Hypothalamus (tissue), 51 donors: ENCODE measurements around the gene PPP1R9A.
A peak's percentile ranks its signal among the peaks of the same experiment; 100 is the strongest.

Experiments
- DNase-seq, 51 donors: peaks; one replicate each; lab custom pipeline; 2025; lab: John Stamatoyannopoulos, UW

PPP1R9A gene

DNA sequence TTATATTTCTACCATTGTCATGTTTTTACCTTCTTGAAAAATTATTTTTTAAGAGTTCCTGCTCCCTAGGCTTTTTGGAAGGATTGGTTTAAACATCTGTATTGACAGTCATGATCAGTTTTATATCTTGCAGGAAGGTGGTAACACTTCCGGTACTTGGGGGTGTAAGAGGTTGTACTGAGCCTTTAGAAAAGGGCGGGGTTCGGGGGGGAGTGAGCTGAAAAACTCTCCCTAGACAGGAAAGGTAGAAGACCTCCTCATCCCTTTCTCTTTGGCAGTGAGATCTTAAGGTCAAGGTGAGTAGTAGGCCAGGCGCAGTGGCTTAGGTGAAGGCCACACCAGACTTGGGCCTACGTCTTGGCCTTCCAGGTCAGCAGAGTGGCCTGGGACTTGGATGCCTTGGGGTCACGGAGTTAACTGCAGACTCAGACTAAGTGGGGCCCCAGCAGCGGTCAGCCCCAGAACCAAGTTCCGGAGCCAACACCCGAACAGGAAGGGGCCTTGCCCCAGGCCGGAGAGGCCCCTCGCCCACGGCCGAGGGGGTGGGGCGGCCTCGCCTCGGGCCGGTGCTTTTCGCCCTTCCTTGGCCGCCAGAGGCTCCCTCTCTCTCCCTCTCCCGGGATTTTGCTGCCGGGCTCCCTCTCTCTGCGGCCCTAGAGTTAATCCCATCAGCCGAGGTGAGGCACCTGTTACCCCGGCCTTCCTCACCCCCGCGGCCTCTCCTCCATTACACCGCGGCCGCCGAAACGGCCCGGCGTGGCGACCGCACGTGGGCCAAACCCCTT is at the start of gene PPP1R9A:
Gene PPP1R9A (plus strand): TSS at position 569 of the 785 bp plus-strand sequence. CDS start 2,520 bp downstream, outside the sequence.
- peak in 42 of 51 donors; percentile 9 to 78 (median 38) for DNase-seq

DNA sequence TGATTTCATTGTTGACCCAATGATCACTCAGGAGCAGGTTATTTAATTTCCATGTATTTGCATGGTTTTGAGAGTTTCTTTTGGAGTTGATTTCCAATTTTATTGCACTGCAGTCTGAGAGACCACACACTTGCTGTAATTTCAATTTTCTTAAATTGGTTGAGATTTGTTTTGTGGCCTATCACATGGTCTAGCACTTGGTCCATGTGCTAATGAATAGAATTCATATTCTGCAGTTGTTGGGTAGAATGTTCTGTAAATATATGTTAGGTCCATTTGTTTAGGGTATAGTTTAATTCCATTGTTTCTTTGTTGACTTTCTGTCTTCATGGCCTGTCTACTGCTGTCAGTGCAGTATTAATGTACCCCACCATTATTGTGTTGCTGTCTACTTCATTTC is 36.3 kb upstream of the PPP1R9A start:
- no peak for DNase-seq

DNA sequence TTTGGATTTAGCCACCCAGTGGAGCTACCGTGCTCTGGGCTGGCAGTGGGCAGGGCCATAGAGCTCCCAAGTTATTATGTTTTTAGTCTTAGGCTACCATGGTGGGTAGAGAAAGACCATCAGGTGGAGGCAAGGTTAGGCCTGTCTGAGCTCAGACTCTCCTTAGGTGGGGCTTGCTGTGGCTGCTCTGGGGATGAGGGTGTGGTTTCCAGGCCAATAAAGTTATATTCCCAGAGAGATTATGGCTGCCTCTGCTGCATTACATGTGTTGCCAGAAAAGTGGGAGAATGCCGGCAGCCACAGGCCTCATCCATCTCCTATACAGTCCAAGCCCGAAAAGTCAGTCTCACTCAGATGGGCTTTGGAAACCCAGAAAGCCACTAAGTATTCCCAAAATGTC is 34.2 kb upstream of the PPP1R9A start:
- DNase-seq = no peak

DNA sequence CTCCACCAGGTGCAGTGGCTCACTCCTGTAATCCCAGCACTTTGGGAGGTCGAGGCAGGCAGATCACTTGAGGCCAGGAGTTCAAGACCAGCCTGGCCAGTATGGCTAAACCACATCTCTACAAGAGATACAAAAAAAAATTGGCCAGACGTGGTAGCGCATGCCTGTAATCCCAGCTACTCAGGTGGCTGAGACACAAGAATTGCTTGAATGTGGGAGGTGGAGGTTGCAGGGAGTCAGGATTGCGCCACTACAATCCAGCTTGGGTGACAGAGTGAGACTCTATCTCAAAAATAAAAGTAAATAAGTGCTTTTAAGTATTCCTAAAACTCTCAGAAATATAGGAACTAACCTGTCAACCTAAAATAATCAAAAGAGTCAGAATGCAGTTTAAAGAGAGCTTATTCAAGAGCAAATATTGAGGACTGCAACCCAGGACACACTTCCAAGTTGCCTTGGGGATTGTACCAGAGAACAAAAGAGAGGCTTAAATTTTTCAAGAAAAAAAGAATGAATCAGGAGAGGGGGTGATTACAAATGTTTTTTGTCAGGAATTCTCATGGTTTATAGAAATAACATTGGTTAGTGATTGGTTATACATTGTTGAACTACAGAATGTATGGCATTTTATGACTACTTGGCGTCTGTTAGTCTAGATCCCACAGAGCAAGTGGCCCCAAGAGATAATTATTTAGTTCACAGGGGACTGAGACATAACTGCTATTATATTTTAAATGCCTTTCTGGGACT is 33.2 kb upstream of the PPP1R9A start:
- no peak for DNase-seq

DNA sequence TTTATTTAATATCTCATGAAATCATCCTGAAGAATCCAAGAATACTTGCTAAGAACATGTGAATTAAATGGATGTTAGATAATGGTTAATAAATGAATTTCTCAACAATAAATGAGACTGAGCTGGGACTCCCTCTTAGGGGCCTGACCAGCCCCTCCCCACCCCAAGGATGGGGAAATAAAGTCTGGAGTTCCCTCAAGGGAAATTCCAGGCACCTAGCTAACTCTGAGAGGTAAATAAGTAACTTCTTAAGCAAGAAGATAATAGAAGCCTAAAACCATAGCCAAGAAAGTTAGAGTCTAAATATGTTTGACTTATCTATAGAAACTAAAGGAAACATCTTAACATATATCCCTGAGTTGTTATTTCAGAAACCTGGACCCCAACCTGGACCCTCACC is 32.2 kb upstream of the PPP1R9A start:
- no peak for DNase-seq

DNA sequence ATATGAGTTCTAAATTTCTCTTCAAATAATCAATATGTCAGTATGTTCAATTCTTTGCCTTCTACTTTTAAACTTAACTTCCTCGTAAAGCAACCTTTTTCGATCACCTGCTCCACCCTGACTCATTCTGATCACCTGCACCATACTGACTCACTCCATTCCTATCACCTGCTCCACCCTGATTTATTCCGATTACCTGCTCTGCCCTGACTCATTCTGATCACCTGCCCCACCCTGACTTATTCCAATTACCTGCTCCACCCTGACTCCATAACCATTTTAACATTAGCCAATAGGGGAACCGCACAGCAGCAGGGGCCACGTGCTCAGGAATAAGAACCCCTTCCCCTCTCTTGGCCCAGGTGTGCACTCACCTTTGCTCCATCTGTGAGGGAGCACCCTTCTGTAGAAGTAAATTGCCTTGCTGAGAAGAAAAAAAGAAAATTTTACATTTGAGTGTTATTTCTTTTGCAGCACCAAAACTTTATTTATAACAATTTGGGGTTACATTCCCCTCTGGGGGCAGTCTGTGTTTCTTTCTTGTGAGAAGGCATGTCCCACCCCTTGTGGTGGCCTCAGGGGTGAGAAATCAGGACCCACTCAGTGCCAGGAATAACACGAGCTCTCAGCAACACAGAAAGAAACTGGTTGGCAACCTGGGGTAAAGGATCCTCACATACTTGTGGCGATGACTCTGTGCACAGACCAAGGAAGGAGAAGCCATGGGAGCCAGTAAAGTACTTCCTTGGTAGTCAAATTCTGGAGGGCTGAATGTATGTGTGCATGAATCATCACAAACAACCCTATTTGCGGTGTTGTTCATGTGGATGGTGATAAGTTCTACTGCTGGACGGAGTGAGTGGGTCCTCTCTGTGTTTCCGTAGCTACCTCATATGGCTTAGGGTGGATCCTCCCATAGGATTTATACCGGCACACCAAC is 29.4 kb upstream of the PPP1R9A start:
- DNase-seq = no peak

DNA sequence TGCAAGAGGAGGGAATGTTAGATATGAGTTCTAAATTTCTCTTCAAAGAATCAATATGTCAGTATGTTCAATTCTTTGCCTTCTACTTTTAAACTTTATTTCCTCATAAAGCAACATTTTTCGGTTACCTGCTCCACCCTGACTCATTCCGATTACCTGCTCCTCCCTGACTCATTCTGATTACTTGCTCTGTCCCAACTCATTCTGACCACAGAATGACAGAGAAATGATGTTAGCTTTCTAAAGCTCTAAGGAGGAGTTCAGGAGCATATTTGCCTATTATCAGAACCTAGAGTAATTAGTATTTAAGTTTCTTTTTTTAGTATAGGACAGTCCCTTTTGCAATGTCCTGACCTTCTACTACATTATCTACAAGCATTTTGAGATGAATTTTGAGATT is 24.5 kb upstream of the PPP1R9A start:
- DNase-seq = no peak

DNA sequence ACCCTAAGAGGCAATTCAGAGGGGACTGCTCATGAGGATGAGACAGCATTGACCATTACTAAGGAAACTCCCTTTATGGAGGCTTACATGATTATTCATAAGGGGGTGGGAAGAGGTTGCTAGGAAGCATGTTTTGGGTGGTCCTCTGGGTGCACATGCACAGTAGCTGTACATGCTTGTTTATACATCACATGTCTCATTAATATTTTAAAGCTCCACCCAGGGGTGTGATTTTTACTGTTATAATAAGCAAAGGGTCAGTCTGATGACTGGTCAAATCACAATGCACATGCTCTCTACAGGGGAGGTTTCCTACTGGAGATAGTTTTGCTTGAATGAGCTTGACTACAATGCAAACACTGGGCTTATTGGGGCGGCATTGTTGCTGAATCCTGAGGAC is 23.8 kb upstream of the PPP1R9A start:
- DNase-seq = no peak

DNA sequence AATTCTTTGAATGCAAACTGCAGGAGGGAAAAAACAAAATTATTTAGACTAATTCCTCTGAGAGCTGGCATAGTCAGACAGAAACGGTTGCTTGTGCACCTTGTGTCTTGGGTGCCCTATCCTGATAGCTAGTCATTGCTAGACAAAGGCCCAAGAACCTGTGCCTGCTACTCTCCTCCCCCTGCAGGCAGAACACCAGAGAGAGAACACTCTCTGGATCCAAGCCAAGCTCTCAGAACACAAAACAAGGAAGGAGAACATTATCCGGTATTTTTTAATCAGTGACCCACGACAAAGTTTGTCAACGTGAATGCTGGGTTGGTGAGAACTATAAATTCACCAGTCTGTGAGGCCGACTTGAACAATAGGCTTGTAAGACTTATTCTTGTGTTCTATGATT is 18.8 kb upstream of the PPP1R9A start:
- no peak for DNase-seq

DNA sequence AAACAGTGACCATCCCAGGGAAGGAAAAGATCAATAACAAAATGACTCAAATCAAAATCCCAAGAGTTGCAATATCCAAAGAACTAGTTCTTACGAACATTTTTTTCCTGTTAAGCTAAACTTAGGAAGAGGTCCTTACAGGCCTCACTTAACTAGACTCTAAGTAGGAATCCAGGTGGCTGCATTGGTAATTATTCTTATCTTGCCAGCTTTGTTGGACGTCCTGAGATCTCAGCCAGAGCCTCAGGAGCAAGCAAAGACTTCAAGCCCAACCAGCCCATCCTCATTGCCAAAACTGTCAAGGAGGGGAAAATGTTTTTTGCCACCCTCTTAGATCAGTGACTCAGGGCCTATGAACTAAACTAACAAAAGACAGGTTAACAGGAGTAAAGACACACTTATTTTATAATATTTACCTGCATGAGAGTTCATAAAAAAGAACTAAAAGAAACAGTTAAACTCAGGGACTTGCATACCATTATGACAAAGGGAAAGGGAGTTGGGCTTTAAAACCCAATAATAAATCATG is 18.3 kb upstream of the PPP1R9A start:
- no peak for DNase-seq

DNA sequence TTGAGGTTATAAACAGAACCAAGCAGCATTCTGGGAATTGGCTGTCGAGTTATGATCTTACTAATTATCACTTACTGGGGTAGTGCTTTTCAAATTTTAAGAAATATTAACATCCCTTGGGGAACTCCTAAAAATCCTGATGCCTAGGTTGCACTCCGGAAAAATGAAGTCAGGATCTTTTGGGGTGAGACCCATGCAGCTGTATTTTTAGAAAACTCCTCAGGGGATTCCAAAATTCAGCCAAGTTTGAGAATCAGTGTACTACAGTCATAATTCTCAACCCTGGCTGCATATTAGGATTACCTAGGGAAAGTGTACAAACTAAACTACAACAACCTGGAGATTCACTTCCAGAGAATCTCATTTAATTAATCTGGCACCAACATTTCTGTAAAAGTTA is 17.2 kb upstream of the PPP1R9A start:
- no peak for DNase-seq

DNA sequence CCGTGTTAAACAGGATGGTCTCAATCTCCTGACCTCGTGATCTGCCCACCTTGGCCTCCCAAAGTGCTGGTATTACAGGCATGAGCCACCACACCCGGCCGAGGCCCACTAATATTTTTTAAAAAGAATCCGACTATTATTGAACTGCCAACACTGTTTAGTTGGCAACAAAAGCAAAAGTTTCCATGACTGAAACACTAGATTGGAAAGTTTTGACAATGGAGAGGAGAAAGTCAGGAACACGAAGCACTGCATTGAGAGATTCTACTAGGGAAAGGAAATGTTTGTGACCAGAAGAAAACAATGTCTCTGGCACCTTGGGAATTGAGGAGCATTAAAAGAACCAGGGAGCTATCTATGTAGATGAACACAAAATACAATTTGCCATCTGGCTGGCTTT is 13.7 kb upstream of the PPP1R9A start:
- no peak for DNase-seq

DNA sequence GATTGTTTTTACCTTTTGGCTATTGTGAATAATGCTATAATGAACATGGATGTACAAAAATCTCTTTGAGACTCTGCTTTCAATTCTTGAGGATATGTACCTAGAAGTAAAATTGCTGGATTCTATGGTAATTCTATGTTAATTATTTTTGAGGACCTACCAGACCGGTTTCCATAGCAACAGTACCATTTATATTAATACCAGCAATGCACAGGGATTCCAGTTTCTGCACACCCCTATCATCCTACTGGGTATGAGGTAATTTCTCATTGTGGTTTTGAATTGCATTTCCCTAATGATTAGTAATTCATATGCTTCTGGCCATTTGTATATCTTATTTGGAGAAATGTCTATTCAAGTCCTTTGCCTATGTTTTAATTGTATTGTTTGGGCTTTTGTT is 9.9 kb upstream of the PPP1R9A start:
- DNase-seq = no peak

DNA sequence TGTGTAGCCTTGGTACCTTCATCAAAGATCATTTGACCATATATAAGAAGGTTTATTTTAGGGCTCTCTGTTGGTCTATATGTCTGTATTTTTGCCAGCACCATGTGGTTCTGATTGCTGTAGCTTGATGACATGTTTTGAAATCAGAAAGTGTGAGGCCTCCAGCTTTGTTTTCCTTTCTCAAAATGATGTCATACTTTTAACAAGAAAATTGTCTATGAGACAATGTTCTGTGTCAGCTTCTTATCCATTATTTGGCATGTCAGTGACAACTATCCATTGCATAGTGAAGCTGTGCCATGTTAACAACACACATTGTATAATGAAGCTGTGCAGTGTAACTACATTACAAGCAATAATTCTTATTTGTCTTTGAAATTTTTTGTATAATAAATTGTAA is 9.1 kb upstream of the PPP1R9A start:
- no peak for DNase-seq

DNA sequence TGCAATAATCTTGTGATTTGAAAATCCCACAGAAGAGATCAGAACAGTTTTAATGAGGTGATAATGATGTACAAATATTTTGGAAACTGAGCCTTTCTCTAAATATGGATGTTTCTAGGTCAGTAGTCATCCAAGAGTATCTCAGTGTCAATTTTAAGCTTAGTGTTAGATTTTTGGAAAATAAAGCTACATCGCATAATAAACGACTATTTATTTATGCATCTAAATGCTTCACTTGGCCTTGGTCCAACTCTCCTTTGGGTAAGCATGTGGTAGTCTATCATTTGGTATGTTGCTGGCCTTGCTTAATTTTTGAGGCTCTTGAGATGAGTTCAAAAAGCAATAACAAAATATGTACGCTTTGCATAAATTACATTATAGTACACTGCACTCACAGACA is 5.4 kb upstream of the PPP1R9A start:
- no peak for DNase-seq

DNA sequence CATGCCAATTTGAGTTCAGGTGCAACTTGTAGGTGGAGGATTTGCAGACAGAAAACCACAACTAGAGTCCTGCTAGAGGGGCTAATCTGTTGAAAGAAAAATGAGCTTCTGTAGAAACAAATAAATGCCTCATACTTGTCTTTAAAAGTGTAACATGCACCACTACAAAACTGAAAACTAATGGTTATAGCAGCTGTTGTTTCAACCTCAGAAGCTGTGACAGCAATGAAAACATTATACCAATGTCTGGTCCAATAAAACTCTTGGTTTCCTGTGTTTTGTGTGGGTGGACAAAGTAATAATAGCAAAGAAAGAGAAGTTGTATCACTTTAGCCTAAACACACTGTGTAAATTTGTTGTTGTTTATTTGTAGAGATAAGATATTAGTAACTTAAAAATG is 3.4 kb upstream of the PPP1R9A start:
- no peak for DNase-seq

DNA sequence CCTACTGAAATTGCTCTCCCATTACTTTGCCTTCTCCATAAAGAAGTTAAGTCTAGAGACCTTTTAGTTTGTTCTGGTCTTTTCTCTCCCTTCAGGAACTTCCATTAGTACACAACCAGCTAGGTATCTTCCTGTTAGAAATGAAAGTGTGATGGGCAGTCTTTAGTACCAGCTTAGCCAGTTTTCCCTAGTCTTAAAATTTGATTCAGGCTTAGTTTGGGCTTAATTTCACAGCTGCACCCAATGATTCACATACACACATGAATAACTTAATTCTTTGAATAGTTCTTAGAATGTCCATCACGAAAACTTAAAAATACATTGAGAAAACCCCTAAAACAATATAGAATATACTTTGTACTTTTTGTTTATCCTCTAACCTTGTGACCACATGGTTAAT is 2.4 kb upstream of the PPP1R9A start:
- no peak for DNase-seq

DNA sequence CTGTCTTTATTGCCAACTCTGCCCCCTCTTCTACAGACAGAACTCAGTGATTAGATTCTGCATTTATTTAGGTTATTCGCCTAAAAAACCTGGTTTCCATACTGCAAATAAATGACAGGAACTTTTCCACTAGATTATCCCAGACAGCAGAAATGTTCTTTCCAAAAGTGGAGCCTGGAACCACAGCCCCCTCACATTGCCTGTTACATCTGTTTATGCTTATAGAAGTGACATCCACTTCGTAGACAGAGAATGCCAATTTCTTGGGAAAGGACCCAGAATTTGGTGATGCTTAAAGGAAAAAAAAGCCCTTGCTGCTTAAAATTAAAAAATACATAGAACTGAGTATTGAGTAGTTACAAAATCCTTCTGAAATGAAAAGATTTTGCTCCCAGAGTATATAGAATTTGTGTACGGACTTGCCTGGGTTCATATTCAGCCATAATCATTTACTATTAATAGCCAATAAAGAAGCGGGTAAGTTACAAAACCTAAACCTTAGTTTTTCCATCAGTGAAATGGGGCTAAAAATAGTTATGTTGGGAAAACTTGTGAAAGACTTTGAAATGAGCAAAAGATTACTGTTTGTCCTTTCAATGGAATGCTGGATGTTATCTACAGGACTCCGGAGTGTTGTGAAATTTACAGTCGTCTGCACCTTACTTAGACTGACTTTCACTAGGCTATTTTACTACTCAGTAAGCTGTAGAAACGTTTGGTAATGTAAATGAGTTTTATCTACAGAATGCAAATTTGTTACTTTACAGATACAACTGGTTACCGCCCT is 1.1 kb upstream of the PPP1R9A start:
- peak in 1 of 51 donors; percentile 19 for DNase-seq

DNA sequence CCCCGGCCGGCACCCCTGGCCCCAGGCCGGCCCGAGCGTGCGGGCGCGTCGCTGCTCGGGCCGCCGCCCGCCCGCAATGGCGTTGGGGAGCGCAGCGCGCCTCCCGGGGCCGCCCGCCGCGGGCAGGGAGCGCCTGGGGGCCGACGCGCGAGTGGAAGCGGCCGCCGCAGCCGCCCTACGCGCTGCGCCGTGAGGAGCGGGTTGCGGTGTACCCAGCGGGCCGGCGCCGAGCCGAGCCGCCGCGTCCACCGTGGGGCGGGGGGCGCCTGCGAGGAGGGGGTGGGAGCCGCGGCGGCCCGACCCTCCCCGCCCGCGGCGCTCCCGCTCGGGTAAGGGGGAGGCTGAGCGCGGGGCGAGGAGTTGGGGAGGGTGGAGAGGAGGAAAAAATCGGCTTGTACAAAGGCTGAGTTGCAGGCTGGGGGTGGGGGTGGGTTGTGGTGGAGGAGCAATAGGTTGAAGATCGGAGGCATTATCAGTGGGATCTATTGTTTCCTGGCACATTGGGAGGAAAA is 473 bp downstream of the PPP1R9A start:
- DNase-seq = peak in 35 of 51 donors; percentile 6 to 66 (median 35)
